Activated CD4-positive, CD25-positive, alpha-beta regulatory T cell treated with anti-CD3 and anti-CD28 coated beads, Interleukin-2, amount 50 U/mL, for 24 hours (primary cell): ENCODE measurements around the gene MLC1.

Experiments used
- ATAC-seq, 2 donors: fragments of 150-1000 bp; cut with Tn5 transposase; one replicate each; pipeline ENCODE4 v1.10.0; 2021; ENCODE audit warnings: mild to moderate bottlenecking in 1 of 2, moderate library complexity in 1 of 2

MLC1 gene

GRCh38 chr22:50035131-50035881 is 49.9 kb downstream of the MLC1 start:
- ATAC-seq, result no peak

GRCh38 chr22:50034126-50035081 is 50.8 kb downstream of the MLC1 start:
- ATAC-seq, result no peak

- ATAC-seq, result no peak
These were observed 52.2 kb downstream of the MLC1 start for GRCh38 chr22:50032941-50033601.

GRCh38 chr22:50032109-50032871 is 52.9 kb downstream of the MLC1 start:
- ATAC-seq, result no peak

- no peak for ATAC-seq
These were observed 53.8 kb downstream of the MLC1 start for GRCh38 chr22:50031189-50032091.

GRCh38 chr22:50030297-50031188 is 54.7 kb downstream of the MLC1 start:
- peak; percentile 89 to 92 for ATAC-seq

- ATAC-seq, result peak; percentile 53 to 73
These were observed 57.3 kb downstream of the MLC1 start for GRCh38 chr22:50027639-50028537.

GRCh38 chr22:50025993-50026392 is 59.2 kb downstream of the MLC1 start:
- no peak for ATAC-seq

GRCh38 chr22:50022171-50022819 is 62.9 kb downstream of the MLC1 start:
- no peak for ATAC-seq

- no peak for ATAC-seq
These were observed 64.6 kb downstream of the MLC1 start for GRCh38 chr22:50020606-50021005.

- ATAC-seq, result peak in 1 of 2 donors; percentile 3
These were observed 65.9 kb downstream of the MLC1 start for GRCh38 chr22:50019316-50019715.

GRCh38 chr22:50018608-50019285 is 66.5 kb downstream of the MLC1 start:
- ATAC-seq, result peak; percentile 78 to 82

GRCh38 chr22:50017701-50018224 is 67.5 kb downstream of the MLC1 start:
- no peak for ATAC-seq

- peak; percentile 67 to 78 for ATAC-seq
These were observed 68.1 kb downstream of the MLC1 start for GRCh38 chr22:50016988-50017700.

GRCh38 chr22:50016308-50016987 is 68.8 kb downstream of the MLC1 start:
- ATAC-seq, result peak in 1 of 2 donors; percentile 29
